SKM-1 treated with dmso at 0.1 percent for 144 hours (cell line): ENCODE measurements around the gene FN3KRP.

Experiments used
- DNase-seq: peaks from one replicate; lab custom pipeline; 2025; ENCODE audit not compliant: unreplicated experiment; lab: John Stamatoyannopoulos, UW

FN3KRP gene

GRCh38 chr17:82705756-82706155 lies 10.8 kb upstream of the FN3KRP start:
- no peak for DNase-seq

GRCh38 chr17:82709024-82709675 lies 7.4 kb upstream of the FN3KRP start:
- DNase-seq, result no peak

GRCh38 chr17:82709676-82710498 lies 6.6 kb upstream of the FN3KRP start:
- no peak for DNase-seq

GRCh38 chr17:82710499-82711232 lies 5.8 kb upstream of the FN3KRP start:
- no peak for DNase-seq

GRCh38 chr17:82713071-82713723 lies 3.3 kb upstream of the FN3KRP start:
- DNase-seq, result no peak

- no peak for DNase-seq
These were observed 2.6 kb downstream of the FN3KRP start for GRCh38 chr17:82718986-82719685.

- no peak for DNase-seq
These were observed 3.7 kb downstream of the FN3KRP start for GRCh38 chr17:82720204-82720603.

GRCh38 chr17:82722341-82723013 lies 6.0 kb downstream of the FN3KRP start:
- DNase-seq, result no peak

GRCh38 chr17:82723169-82723807 lies 6.8 kb downstream of the FN3KRP start:
- no peak for DNase-seq

GRCh38 chr17:82726427-82726826 lies 9.9 kb downstream of the FN3KRP start:
- no peak for DNase-seq

GRCh38 chr17:82729479-82730260 lies 13.2 kb downstream of the FN3KRP start:
- no peak for DNase-seq

GRCh38 chr17:82732118-82732743 lies 15.7 kb downstream of the FN3KRP start:
- no peak for DNase-seq

GRCh38 chr17:82734987-82735866 lies 18.7 kb downstream of the FN3KRP start, which contains the start of gene FN3K:
Gene FN3K (plus strand): TSS chr17:82735615. CDS start chr17:82735637, 22 bp downstream.
- no peak for DNase-seq

- no peak for DNase-seq
These were observed 20.1 kb downstream of the FN3KRP start for GRCh38 chr17:82736511-82737185.

- DNase-seq, result no peak
These were observed 21.7 kb downstream of the FN3KRP start for GRCh38 chr17:82737967-82738877.
